ENCODE results near the gene ARHGEF37. TPM values are rescaled to one million over a fixed set of nuclear protein-coding genes. Genes with fewer than 3 reads are reported as not detected.
"Not testable (repeated sequence)": the region's sequence is repeated elsewhere in the genome, so short reads cannot be mapped to it uniquely, and the experiment has no call there.

The ARHGEF37 gene
- total RNA-seq, 2 experiments from 2014 or later: 1.4 TPM; not detected in 1

DNA sequence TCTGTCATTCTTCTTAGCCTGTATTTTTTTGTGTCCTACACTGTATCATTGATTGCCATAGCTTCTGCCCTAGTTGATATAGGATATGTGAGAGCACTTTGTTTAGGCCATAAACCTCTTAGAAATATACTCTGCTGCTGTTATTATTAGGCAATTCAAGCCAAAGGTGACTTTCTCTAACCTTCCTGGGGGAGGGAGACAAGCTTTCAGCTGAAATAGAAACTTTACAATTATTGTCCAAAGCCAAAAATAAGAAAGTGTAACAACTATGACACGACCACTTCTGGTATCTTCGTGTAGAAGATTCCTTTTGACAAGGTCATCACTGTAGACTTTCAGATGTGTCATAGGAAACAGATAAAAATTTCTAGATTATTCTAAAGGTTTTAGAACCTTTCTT, 17.8 kb upstream of the ARHGEF37 start:
- H3K27ac ChIP-seq (ENCODE audit: low read depth, low read length, poor library complexity, severe bottlenecking): no peak overlapping the region

DNA sequence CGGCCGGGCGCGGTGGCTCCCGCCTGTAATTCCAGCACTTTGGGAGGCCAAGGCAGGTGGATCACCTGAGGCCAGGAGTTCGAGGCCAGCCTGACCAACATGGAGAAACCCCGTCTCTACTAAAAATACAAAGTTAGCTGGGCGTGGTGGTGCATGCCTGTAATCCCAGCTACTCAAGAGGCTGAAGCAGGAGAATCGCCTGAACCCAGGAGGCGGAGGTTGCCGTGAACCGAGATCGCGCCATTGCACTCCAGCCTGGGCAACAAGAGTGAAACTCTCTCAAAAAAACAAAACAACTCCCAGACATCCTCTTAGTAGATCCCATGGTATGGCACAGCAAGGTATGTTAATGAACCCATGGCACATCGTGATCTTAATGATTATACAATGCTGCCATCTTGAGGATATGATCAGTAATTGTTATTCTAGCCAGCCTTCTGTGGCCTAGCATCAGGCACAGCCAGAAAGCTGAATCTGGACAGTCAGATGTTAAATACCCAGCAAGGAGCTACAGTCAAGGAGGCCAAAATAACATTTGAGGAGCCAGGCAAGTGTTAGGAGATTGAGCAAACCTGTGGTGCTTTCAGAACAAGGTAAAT, 16.7 kb upstream of the ARHGEF37 start:
- H3K4me1 ChIP-seq (ENCODE audit: insufficient read depth, low read length, poor library complexity, severe bottlenecking): peaks cover 10% of the 10 kb centered on the region
- DNase-seq (ENCODE audit: low spot score): peak; percentile 81
- ChIA-PET CTCF (ENCODE audit: unreplicated experiment) (interaction anchor here (0.7 to 1.6 kb wide), 4 partner anchors 45 to 185 kb away, joined by 3 to 6 read pairs (median 3); partner anchors contain the start of gene IL17B), POLR2A (interaction anchor here (0.5 to 0.6 kb wide), 3 partner anchors 58 to 158 kb away, joined by 3 read pairs; no protein-coding TSS in a partner anchor)
- BruUV-seq (replicated peaks); H4K20me1 ChIP-seq (ENCODE audit: insufficient read depth, low read length); H3K4me2 ChIP-seq (ENCODE audit: low read length); H3K27ac ChIP-seq (ENCODE audit: low read depth, low read length, poor library complexity, severe bottlenecking); H2AFZ ChIP-seq (ENCODE audit: low read length); H3K4me3 ChIP-seq (ENCODE audit: low read depth, low read length, poor library complexity, severe bottlenecking); H3K9me3 ChIP-seq (ENCODE audit: low read length); H3K36me3 ChIP-seq (ENCODE audit: insufficient read depth, low read length); H3K79me2 ChIP-seq (ENCODE audit: insufficient read depth, low read depth, low read length); H3K9me2 ChIP-seq (ENCODE audit: insufficient read depth, low read length): not testable (repeated sequence)
- intact Hi-C loops (cut with micrococcal nuclease; ENCODE audit: unreplicated experiment): loop anchor here (1.0 to 5.0 kb wide), 5 partner anchors 54 to 247 kb away; no protein-coding TSS in a partner anchor
- TF ChIP-seq, protein P1, sequence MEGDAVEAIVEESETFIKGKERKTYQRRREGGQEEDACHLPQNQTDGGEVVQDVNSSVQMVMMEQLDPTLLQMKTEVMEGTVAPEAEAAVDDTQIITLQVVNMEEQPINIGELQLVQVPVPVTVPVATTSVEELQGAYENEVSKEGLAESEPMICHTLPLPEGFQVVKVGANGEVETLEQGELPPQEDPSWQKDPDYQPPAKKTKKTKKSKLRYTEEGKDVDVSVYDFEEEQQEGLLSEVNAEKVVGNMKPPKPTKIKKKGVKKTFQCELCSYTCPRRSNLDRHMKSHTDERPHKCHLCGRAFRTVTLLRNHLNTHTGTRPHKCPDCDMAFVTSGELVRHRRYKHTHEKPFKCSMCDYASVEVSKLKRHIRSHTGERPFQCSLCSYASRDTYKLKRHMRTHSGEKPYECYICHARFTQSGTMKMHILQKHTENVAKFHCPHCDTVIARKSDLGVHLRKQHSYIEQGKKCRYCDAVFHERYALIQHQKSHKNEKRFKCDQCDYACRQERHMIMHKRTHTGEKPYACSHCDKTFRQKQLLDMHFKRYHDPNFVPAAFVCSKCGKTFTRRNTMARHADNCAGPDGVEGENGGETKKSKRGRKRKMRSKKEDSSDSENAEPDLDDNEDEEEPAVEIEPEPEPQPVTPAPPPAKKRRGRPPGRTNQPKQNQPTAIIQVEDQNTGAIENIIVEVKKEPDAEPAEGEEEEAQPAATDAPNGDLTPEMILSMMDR (conservative IDR thresholded peaks at IDR 0.05; ENCODE audit: low read length): peak; percentile 81

More for the DNA sequence above, 17.8 kb upstream of the ARHGEF37 start:
- CTCF ChIA-PET (ENCODE audit: unreplicated experiment): no interaction called here
- intact Hi-C loops (cut with micrococcal nuclease; ENCODE audit: unreplicated experiment): loop anchor here (5.0 kb wide), 1 partner anchor 246 kb away; no protein-coding TSS in a partner anchor
- Histone ChIP-seq H3K36me3 (ENCODE audit: insufficient read depth, low read length) (no peaks in the 10 kb centered on the region), H3K4me3 (ENCODE audit: low read depth, low read length, poor library complexity, severe bottlenecking) (no peak overlapping the region), H2AFZ (ENCODE audit: low read length) (peak overlapping the region; percentile 14), H3K4me1 (ENCODE audit: insufficient read depth, low read length, poor library complexity, severe bottlenecking) (peaks cover 10% of the 10 kb centered on the region), H3K9me3 (ENCODE audit: low read length) (no peaks in the 10 kb centered on the region), H4K20me1 (ENCODE audit: insufficient read depth, low read length) (no peaks in the 10 kb centered on the region), H3K79me2 (ENCODE audit: insufficient read depth, low read depth, low read length) (no peaks in the 10 kb centered on the region), H3K4me2 (ENCODE audit: low read length) (no peak overlapping the region), H3K9me2 (ENCODE audit: insufficient read depth, low read length) (no peaks in the 10 kb centered on the region)
- TF ChIP-seq, protein P1 (conservative IDR thresholded peaks at IDR 0.05; ENCODE audit: low read length): no peak
- TF ChIP-seq EZH2phosphoT487 (IDR thresholded peaks at IDR 0.05; ENCODE audit: borderline replicate concordance, low read depth, low read length): no peak
- BruUV-seq (replicated peaks): no TSS peak
- no peak for DNase-seq (ENCODE audit: low spot score)
- POLR2A ChIA-PET: interaction anchor here (1.3 to 1.9 kb wide), 2 partner anchors 13 to 43 kb away, joined by 3 to 4 read pairs; no protein-coding TSS in a partner anchor

DNA sequence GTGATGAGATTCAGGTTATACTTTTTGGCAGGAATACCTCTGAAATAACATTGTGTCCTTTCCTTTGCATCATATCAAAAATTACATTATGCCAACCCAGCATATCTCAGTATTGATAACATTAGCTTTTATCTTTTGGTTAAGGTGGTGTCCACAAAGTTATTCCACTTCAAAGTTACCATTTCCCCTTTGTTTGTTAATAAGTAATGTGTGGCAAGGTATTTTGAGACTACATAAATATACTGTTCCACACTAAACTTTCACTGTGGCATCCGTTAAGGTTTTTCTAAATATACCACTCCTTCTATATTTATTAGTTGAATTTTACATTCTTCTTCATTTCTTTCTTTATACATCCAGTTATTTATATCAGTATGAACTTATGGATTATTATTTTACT, 14.1 kb upstream of the ARHGEF37 start:
- Histone ChIP-seq H3K9me2 (ENCODE audit: insufficient read depth, low read length) (no peaks in the 10 kb centered on the region), H3K36me3 (ENCODE audit: insufficient read depth, low read length) (no peaks in the 10 kb centered on the region), H3K9me3 (ENCODE audit: low read length) (no peaks in the 10 kb centered on the region), H3K4me1 (ENCODE audit: insufficient read depth, low read length, poor library complexity, severe bottlenecking) (peaks cover under 1% of the 10 kb centered on the region), H3K27ac (ENCODE audit: low read depth, low read length, poor library complexity, severe bottlenecking) (no peak overlapping the region), H3K79me2 (ENCODE audit: insufficient read depth, low read depth, low read length) (no peaks in the 10 kb centered on the region), H4K20me1 (ENCODE audit: insufficient read depth, low read length) (no peaks in the 10 kb centered on the region), H2AFZ (ENCODE audit: low read length) (no peak overlapping the region), H3K4me3 (ENCODE audit: low read depth, low read length, poor library complexity, severe bottlenecking) (no peak overlapping the region), H3K4me2 (ENCODE audit: low read length) (no peak overlapping the region)
- ChIA-PET POLR2A (interaction anchor here (0.8 to 1.3 kb wide), 2 partner anchors 15 to 52 kb away, joined by 3 to 4 read pairs; no protein-coding TSS in a partner anchor), CTCF (ENCODE audit: unreplicated experiment) (no interaction called here)
- TF ChIP-seq, protein P1 (conservative IDR thresholded peaks at IDR 0.05; ENCODE audit: low read length): no peak
- TF ChIP-seq EZH2phosphoT487 (IDR thresholded peaks at IDR 0.05; ENCODE audit: borderline replicate concordance, low read depth, low read length): no peak
- BruUV-seq (replicated peaks): no TSS peak
- no peak for DNase-seq (ENCODE audit: low spot score)
- intact Hi-C loops (cut with micrococcal nuclease; ENCODE audit: unreplicated experiment): no loop called here

All from OCI-LY7 (cell line).